GM19324 (cell line): ENCODE data around the gene SAT1.

Experiments used
- ATAC-seq: cut with Tn5 transposase; IDR thresholded peaks from one replicate; pipeline ENCODE4 v1.9.1; 2021; ENCODE audit warnings: mild to moderate bottlenecking, moderate library complexity; ENCODE audit not compliant: unreplicated experiment, low FRiP score

The SAT1 gene

GRCh38 chrX:23773601-23774175, 9.3 kb upstream of the SAT1 start:
- peak; percentile 75 for ATAC-seq

- no peak for ATAC-seq
Measured at GRCh38 chrX:23776363-23776762, 6.6 kb upstream of the SAT1 start.

GRCh38 chrX:23779025-23779424, 3.9 kb upstream of the SAT1 start:
- no peak for ATAC-seq

GRCh38 chrX:23782455-23782854, 518 bp upstream of the SAT1 start:
- ATAC-seq = no peak

- no peak for ATAC-seq
Measured at GRCh38 chrX:23783589-23784469, 856 bp downstream of the SAT1 start.

GRCh38 chrX:23784470-23785331, 1.7 kb downstream of the SAT1 start:
- no peak for ATAC-seq

GRCh38 chrX:23785580-23785979, 2.6 kb downstream of the SAT1 start:
- no peak for ATAC-seq

GRCh38 chrX:23786268-23786815, 3.4 kb downstream of the SAT1 start:
- no peak for ATAC-seq

- ATAC-seq = no peak
Measured at GRCh38 chrX:23787745-23788118, 4.8 kb downstream of the SAT1 start.

- peak; percentile 78 for ATAC-seq
Measured at GRCh38 chrX:23788521-23788920, 5.5 kb downstream of the SAT1 start.

- no peak for ATAC-seq
Measured at GRCh38 chrX:23788946-23789345, 6.0 kb downstream of the SAT1 start.

GRCh38 chrX:23789386-23790154, 6.6 kb downstream of the SAT1 start:
- no peak for ATAC-seq

- no peak for ATAC-seq
Measured at GRCh38 chrX:23790155-23790497, 7.2 kb downstream of the SAT1 start.

GRCh38 chrX:23792861-23793553, 10.0 kb downstream of the SAT1 start:
- no peak for ATAC-seq

GRCh38 chrX:23795221-23795620, 12.2 kb downstream of the SAT1 start:
- ATAC-seq = no peak

- no peak for ATAC-seq
Measured at GRCh38 chrX:23797371-23798128, 14.6 kb downstream of the SAT1 start.

GRCh38 chrX:23799469-23800065, 16.6 kb downstream of the SAT1 start:
- ATAC-seq = no peak

GRCh38 chrX:23802431-23802830, 19.5 kb downstream of the SAT1 start:
- ATAC-seq = no peak
